ENCODE data around the gene OVCH1.

The OVCH1 gene

GRCh38 chr12:29497588-29497987 is at the start of gene OVCH1:
OVCH1 (minus strand) TSS chr12:29497686; CDS start chr12:29497686, 0 bp downstream.
- in situ Hi-C loops (cut with MboI; ENCODE audit: low sequenced_read_pairs) = no loop called here

- in situ Hi-C loops (cut with MboI; ENCODE audit: low sequenced_read_pairs) = loop anchor here (25.0 kb wide), 1 partner anchor 340 kb away; no protein-coding TSS in a partner anchor
These were observed 49.7 kb upstream of the OVCH1 start for GRCh38 chr12:29547151-29547632.

- in situ Hi-C loops (cut with MboI; ENCODE audit: low sequenced_read_pairs) = loop anchor here (25.0 kb wide), 1 partner anchor 341 kb away; no protein-coding TSS in a partner anchor
These were observed 48.5 kb upstream of the OVCH1 start for GRCh38 chr12:29546000-29546399.

GRCh38 chr12:29545102-29545467 is 47.6 kb upstream of the OVCH1 start:
- in situ Hi-C loops (cut with MboI; ENCODE audit: low sequenced_read_pairs) = loop anchor here (25.0 kb wide), 1 partner anchor 342 kb away; no protein-coding TSS in a partner anchor

GRCh38 chr12:29544428-29545101 is 47.1 kb upstream of the OVCH1 start:
- in situ Hi-C loops (cut with MboI; ENCODE audit: low sequenced_read_pairs) = loop anchor here (25.0 kb wide), 1 partner anchor 343 kb away; no protein-coding TSS in a partner anchor

GRCh38 chr12:29543036-29543435 is 45.5 kb upstream of the OVCH1 start:
- in situ Hi-C loops (cut with MboI; ENCODE audit: low sequenced_read_pairs) = loop anchor here (25.0 kb wide), 1 partner anchor 344 kb away; no protein-coding TSS in a partner anchor

GRCh38 chr12:29537298-29537697 is 39.8 kb upstream of the OVCH1 start:
- in situ Hi-C loops (cut with MboI; ENCODE audit: low sequenced_read_pairs) = loop anchor here (25.0 kb wide), 1 partner anchor 350 kb away; no protein-coding TSS in a partner anchor

GRCh38 chr12:29534935-29535334 is 37.4 kb upstream of the OVCH1 start:
- in situ Hi-C loops (cut with MboI; ENCODE audit: low sequenced_read_pairs) = loop anchor here (25.0 kb wide), 1 partner anchor 352 kb away; no protein-coding TSS in a partner anchor

GRCh38 chr12:29533815-29534489 is 36.5 kb upstream of the OVCH1 start:
- in situ Hi-C loops (cut with MboI; ENCODE audit: low sequenced_read_pairs) = loop anchor here (25.0 kb wide), 1 partner anchor 353 kb away; no protein-coding TSS in a partner anchor

- in situ Hi-C loops (cut with MboI; ENCODE audit: low sequenced_read_pairs) = loop anchor here (25.0 kb wide), 1 partner anchor 356 kb away; no protein-coding TSS in a partner anchor
These were observed 34.0 kb upstream of the OVCH1 start for GRCh38 chr12:29531471-29531870.

- in situ Hi-C loops (cut with MboI; ENCODE audit: low sequenced_read_pairs) = loop anchor here (25.0 kb wide), 1 partner anchor 357 kb away; no protein-coding TSS in a partner anchor
These were observed 33.0 kb upstream of the OVCH1 start for GRCh38 chr12:29530436-29530835.

GRCh38 chr12:29528161-29528560 is 30.7 kb upstream of the OVCH1 start:
- in situ Hi-C loops (cut with MboI; ENCODE audit: low sequenced_read_pairs) = loop anchor here (10.0 to 25.0 kb wide), 2 partner anchors 359 to 1277 kb away; no protein-coding TSS in a partner anchor

GRCh38 chr12:29521951-29522350 is 24.5 kb upstream of the OVCH1 start:
- in situ Hi-C loops (cut with MboI; ENCODE audit: low sequenced_read_pairs) = loop anchor here (10.0 kb wide), 1 partner anchor 1283 kb away; no protein-coding TSS in a partner anchor

- in situ Hi-C loops (cut with MboI; ENCODE audit: low sequenced_read_pairs) = loop anchor here (10.0 kb wide), 1 partner anchor 1285 kb away; no protein-coding TSS in a partner anchor
These were observed 22.2 kb upstream of the OVCH1 start for GRCh38 chr12:29519585-29520182.

- in situ Hi-C loops (cut with MboI; ENCODE audit: low sequenced_read_pairs) = no loop called here
These were observed 20.9 kb upstream of the OVCH1 start for GRCh38 chr12:29518407-29518806.

- in situ Hi-C loops (cut with MboI; ENCODE audit: low sequenced_read_pairs) = no loop called here
These were observed 19.8 kb upstream of the OVCH1 start for GRCh38 chr12:29517264-29517663.

- in situ Hi-C loops (cut with MboI; ENCODE audit: low sequenced_read_pairs) = no loop called here
These were observed 19.0 kb upstream of the OVCH1 start for GRCh38 chr12:29516431-29516875.

GRCh38 chr12:29510591-29511185 is 13.2 kb upstream of the OVCH1 start:
- in situ Hi-C loops (cut with MboI; ENCODE audit: low sequenced_read_pairs) = no loop called here

GRCh38 chr12:29509503-29509902 is 12.0 kb upstream of the OVCH1 start:
- in situ Hi-C loops (cut with MboI; ENCODE audit: low sequenced_read_pairs) = no loop called here

GRCh38 chr12:29508949-29509348 is 11.5 kb upstream of the OVCH1 start:
- in situ Hi-C loops (cut with MboI; ENCODE audit: low sequenced_read_pairs) = no loop called here

All from HL-60/S4 (cell line).